Suprapubic skin (tissue), 3 donors: ENCODE measurements around the gene DPY30.

Source experiments
- POLR2AphosphoS5 ChIP-seq, 3 donors: sonication (generic); formaldehyde crosslinking; IDR thresholded peaks; one replicate each; pipeline ENCODE4 v1.6.1; 2017; ENCODE audit warnings: antibody characterized with exemption in 3 of 3
- TF ChIP-seq, protein P1 (sequence below), 2 donors: fragments of 200-600 bp in 1 of 2; fragments of 450-650 bp in 1 of 2; sonication (generic) in 1 of 2; IDR thresholded peaks; one replicate each; pipeline ENCODE4 v1.5.1; 2016 to 2019; ENCODE audit warnings: antibody characterized with exemption in 2 of 2, mild to moderate bottlenecking in 1 of 2, moderate library complexity in 1 of 2

GRCh38 chr2:31992025-31992579, 47.5 kb downstream of the DPY30 start:
- no peak for TF ChIP-seq POLR2AphosphoS5 (IDR thresholded peaks at IDR 0.05)
- TF ChIP-seq, protein P1, sequence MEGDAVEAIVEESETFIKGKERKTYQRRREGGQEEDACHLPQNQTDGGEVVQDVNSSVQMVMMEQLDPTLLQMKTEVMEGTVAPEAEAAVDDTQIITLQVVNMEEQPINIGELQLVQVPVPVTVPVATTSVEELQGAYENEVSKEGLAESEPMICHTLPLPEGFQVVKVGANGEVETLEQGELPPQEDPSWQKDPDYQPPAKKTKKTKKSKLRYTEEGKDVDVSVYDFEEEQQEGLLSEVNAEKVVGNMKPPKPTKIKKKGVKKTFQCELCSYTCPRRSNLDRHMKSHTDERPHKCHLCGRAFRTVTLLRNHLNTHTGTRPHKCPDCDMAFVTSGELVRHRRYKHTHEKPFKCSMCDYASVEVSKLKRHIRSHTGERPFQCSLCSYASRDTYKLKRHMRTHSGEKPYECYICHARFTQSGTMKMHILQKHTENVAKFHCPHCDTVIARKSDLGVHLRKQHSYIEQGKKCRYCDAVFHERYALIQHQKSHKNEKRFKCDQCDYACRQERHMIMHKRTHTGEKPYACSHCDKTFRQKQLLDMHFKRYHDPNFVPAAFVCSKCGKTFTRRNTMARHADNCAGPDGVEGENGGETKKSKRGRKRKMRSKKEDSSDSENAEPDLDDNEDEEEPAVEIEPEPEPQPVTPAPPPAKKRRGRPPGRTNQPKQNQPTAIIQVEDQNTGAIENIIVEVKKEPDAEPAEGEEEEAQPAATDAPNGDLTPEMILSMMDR (IDR thresholded peaks at IDR 0.05) = no peak
